T-cell (primary cell): Measurements from ENCODE around the gene L3MBTL4. TPM values are rescaled to one million over a fixed set of nuclear protein-coding genes. Genes with fewer than 3 reads are reported as not detected.
"Not testable (repeated sequence)": the region's sequence is repeated elsewhere in the genome, so short reads cannot be mapped to it uniquely, and the experiment has no call there.

Experiments used
- ATAC-seq, 4 experiments: fragments of 200-7000 bp in 3 of 4; fragments of 150-1000 bp in 1 of 4; cut with Tn5 transposase; replicated peaks in 1 of 4; 1 replicate in 3 of 4; 2 replicates in 1 of 4; pipeline ENCODE4 v1.10.0; 2021; ENCODE audit warnings: moderate library complexity in 3 of 4, mild to moderate bottlenecking in 2 of 4, moderate number of reproducible peaks in 1 of 4
- CTCF ChIA-PET, 2 donors: fragments of 300-600 bp; sonication (Branson Sonifier 250); formaldehyde crosslinking; loops; one replicate each; lab custom pipeline; 2022; ENCODE audit warnings: antibody characterized with exemption in 2 of 2; lab: Charles Lee
- POLR2A ChIA-PET, 2 donors: fragments of 300-600 bp; sonication (Branson Sonifier 250); formaldehyde crosslinking; loops; one replicate each; lab custom pipeline; 2022; ENCODE audit warnings: antibody characterized with exemption in 2 of 2; lab: Charles Lee
- DNase-seq, 35 experiments: peaks; one replicate each; pipeline versions ENCODE4 v3.0.0 to v3.0.0-alpha.2; 2013 to 2023
- H3K27ac ChIP-seq: one replicate; pipeline ENCODE4 v1.5.1; 2013; ENCODE audit warnings: low read length
- H3K27me3 ChIP-seq, 2 experiments: replicated peaks in 1 of 2; 1 replicate in 1 of 2; 2 replicates in 1 of 2; pipeline versions ENCODE4 v1.6.1 to v1.7.0; 2013; ENCODE audit warnings: low read length in 1 of 2, mixed read lengths in 1 of 2; ENCODE audit not compliant: control insufficient read depth in 2 of 2, insufficient read depth in 2 of 2; ENCODE audit errors: extremely low read depth in 1 of 2
- H3K36me3 ChIP-seq, 2 donors: 1 replicate in 1 of 2; 2 replicates in 1 of 2; pipeline versions ENCODE4 v1.6.1 to v1.7.0; 2013; ENCODE audit warnings: low read length in 1 of 2; ENCODE audit not compliant: control insufficient read depth in 2 of 2, insufficient read depth in 1 of 2; ENCODE audit errors: extremely low read depth in 1 of 2
- H3K4me1 ChIP-seq, 2 experiments: 1 replicate in 1 of 2; 2 replicates in 1 of 2; pipeline versions ENCODE4 v1.6.1 to v1.7.0; 2013; ENCODE audit warnings: low read length in 2 of 2, mixed read lengths in 1 of 2; ENCODE audit not compliant: insufficient read depth in 2 of 2, control insufficient read depth in 1 of 2; ENCODE audit errors: extremely low read depth in 1 of 2
- H3K4me3 ChIP-seq, 2 donors: 1 replicate in 1 of 2; 2 replicates in 1 of 2; pipeline versions ENCODE4 v1.5.1 to v1.7.0; 2013; ENCODE audit warnings: mild to moderate bottlenecking in 2 of 2, low read length in 1 of 2, moderate library complexity in 1 of 2; ENCODE audit not compliant: control insufficient read depth in 1 of 2; ENCODE audit errors: extremely low read depth in 1 of 2
- H3K9me3 ChIP-seq: 2 replicates; pipeline ENCODE4 v1.7.0; 2013
- H3K27ac Mint-ChIP-seq, 2 donors: one replicate each; pipeline ENCODE4 v1.8.0; 2020 to 2021; ENCODE audit warnings: mild to moderate bottlenecking in 2 of 2, mixed read lengths in 2 of 2
- H3K27me3 Mint-ChIP-seq, 2 donors: one replicate each; pipeline ENCODE4 v1.8.0; 2021 to 2022; ENCODE audit warnings: mixed read lengths in 2 of 2
- H3K36me3 Mint-ChIP-seq: one replicate; pipeline ENCODE4 v1.8.0; 2021; ENCODE audit warnings: mixed read lengths
- H3K4me1 Mint-ChIP-seq, 3 donors: one replicate each; pipeline ENCODE4 v1.8.0; 2020 to 2022; ENCODE audit warnings: mixed read lengths in 3 of 3, mild to moderate bottlenecking in 1 of 3
- H3K4me3 Mint-ChIP-seq, 3 donors: one replicate each; pipeline ENCODE4 v1.8.0; 2020 to 2022; ENCODE audit warnings: mild to moderate bottlenecking in 3 of 3, mixed read lengths in 3 of 3, moderate library complexity in 3 of 3
- H3K9me3 Mint-ChIP-seq, 3 donors: one replicate each; pipeline ENCODE4 v1.8.0; 2020 to 2022; ENCODE audit warnings: mixed read lengths in 3 of 3
- WGBS: methylation state at CpG from one replicate; pipeline ENCODE4 v1.1.5; 2013; ENCODE audit warnings: missing lambda C conversion rate; ENCODE audit not compliant: insufficient coverage; 5-methylcytosine and 5-hydroxymethylcytosine counted together
- total RNA-seq, 35 experiments: library from RNA in 6 of 35; stranded (reverse) in 6 of 35; fragments of 120-200 nt in 1 of 35; gene quantifications; one replicate each; pipeline versions ENCODE4 v1.2.1 to v1.2.4 and lab custom pipeline; 2013 to 2026

The L3MBTL4 gene
- total RNA-seq, 5 donors from 2014 or later (not counting 1 experiment from before 2014, with no cell fraction given), result 0.58 to 1.6 (median 0.83) TPM

DNA sequence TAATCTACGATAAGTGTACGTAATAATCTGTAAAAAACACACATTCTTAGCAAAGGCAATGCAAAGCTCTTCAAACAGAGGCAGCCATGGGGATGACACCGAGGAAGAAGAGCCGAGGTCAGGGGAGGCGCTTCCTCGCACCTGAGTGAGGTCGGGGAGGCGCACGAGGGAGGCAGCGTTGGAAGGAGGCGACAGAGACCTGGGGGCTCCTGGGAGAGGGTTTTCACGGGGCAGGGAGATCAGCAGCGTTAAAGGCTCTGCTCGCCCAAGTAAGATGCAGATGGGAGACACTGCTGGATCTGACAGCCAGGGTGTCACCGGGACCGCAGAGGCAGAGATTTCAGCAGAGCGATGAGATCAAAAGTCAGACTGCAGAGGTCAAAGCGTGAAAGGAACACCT, 143.1 kb downstream of the L3MBTL4 start:
- no peaks in the 10 kb centered on the region for H3K36me3 ChIP-seq
- Mint-ChIP-seq H3K36me3 (no peaks in the 10 kb centered on the region), H3K27ac (no peak overlapping the region), H3K9me3 (peaks cover 3 to 10% (median 3%) of the 10 kb centered on the region in 3 donors), H3K4me3 (no peak overlapping the region), H3K4me1 (peaks cover 0 to 2% (median 0%) of the 10 kb centered on the region in 3 donors), H3K27me3 (peaks cover 0 to 8% of the 10 kb centered on the region in 2 donors)
- H3K4me3 ChIP-seq, result no peak overlapping the region
- 82% methylated on average over 18 of the region's 18 CpGs for WGBS
- no peaks in the 10 kb centered on the region for H3K9me3 ChIP-seq
- POLR2A ChIA-PET, result no interaction called here
- ATAC-seq (no peak), DNase-seq (no peak)
- no peak overlapping the region for H3K27ac ChIP-seq
- peaks cover 0 to 3% of the 10 kb centered on the region in 2 experiments for H3K27me3 ChIP-seq
- CTCF ChIA-PET, result no interaction called here
- H3K4me1 ChIP-seq, result no peaks in the 10 kb centered on the region

DNA sequence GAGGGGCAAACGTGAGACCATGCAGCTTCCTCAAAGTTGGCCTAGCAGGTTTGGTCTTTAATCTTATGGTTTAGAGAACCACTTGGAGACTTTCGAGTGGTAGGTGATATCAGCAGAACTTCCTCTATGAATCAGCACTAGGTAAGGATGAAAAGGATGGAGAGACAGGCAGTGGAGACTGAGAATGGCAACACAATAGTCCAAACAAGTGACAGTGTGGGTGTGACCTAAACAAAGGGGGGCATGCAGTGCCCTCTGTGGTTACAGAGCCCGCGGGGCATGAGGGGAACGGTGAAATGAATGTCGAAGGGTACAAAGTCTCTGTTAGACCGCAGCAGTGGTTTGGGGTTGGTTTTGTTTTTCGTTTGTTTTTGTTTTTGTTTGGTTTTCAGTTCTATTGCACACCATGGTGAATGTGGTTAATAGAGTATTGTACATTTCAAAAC, 143.9 kb downstream of the L3MBTL4 start:
- peaks cover 0 to 3% of the 10 kb centered on the region in 2 experiments for H3K27me3 ChIP-seq
- ChIA-PET CTCF (no interaction called here), POLR2A (no interaction called here)
- no peak overlapping the region for H3K4me3 ChIP-seq
- peaks cover 0 to 2% (median 0%) of the 10 kb centered on the region in 3 donors for H3K4me1 Mint-ChIP-seq
- H3K27ac ChIP-seq, result no peak overlapping the region
- DNase-seq (peak in 3 of 35 experiments; percentile 1 to 15 (median 4)), ATAC-seq (no peak)
- H3K27me3 Mint-ChIP-seq, result peaks cover 0 to 8% of the 10 kb centered on the region in 2 donors
- H3K9me3 Mint-ChIP-seq, result peaks cover 3 to 10% (median 3%) of the 10 kb centered on the region in 3 donors
- no peak overlapping the region for H3K27ac Mint-ChIP-seq
- WGBS, result 20% methylated on average over 7 of the region's 8 CpGs
- no peak overlapping the region for H3K4me3 Mint-ChIP-seq
- H3K36me3 ChIP-seq, result no peaks in the 10 kb centered on the region
- H3K4me1 ChIP-seq, result no peaks in the 10 kb centered on the region
- no peaks in the 10 kb centered on the region for H3K36me3 Mint-ChIP-seq
- H3K9me3 ChIP-seq, result no peaks in the 10 kb centered on the region

DNA sequence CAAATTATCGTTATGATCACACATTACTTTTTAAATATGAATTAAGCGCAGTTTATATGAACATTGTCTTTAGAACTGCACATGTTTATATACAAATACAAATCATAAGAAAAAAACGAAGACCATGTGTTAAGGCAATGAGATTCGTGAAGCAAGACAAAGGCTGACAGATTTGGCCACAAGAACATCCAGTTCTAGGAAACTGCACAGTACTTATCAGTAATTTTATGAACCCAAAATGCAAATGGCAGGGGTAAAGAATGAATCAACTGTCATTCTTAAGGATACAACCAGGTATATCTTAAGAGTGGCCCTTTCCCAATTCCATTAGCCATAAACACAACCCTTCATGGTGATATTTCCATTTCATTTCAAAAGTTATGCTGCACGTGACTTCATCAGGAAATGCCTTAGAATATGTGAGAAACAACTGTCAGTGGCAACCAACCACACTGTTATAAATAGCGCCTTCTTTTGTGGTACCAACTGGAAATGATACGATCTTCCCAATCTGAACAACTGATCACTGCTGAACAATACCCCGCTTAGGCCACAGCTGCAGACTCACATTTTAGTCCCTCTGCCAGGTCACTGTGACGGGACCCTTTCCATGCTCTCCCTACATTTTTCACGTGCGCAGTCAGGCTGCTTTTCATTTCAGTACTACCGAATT, 144.9 kb downstream of the L3MBTL4 start:
- 31% methylated on average over 8 of the region's 12 CpGs for WGBS
- peaks cover 0 to 3% of the 10 kb centered on the region in 2 experiments for H3K27me3 ChIP-seq
- DNase-seq (no peak), ATAC-seq (no peak)
- Mint-ChIP-seq H3K36me3 (no peaks in the 10 kb centered on the region), H3K9me3 (peaks cover 3 to 5% (median 3%) of the 10 kb centered on the region in 3 donors), H3K27ac (no peak overlapping the region), H3K27me3 (peaks cover 0 to 8% of the 10 kb centered on the region in 2 donors), H3K4me1 (peaks cover 0 to 2% (median 0%) of the 10 kb centered on the region in 3 donors), H3K4me3 (no peak overlapping the region)
- POLR2A ChIA-PET, result no interaction called here
- no peaks in the 10 kb centered on the region for H3K9me3 ChIP-seq
- H3K4me3 ChIP-seq, result no peak overlapping the region
- CTCF ChIA-PET, result no interaction called here
- H3K4me1 ChIP-seq, result no peaks in the 10 kb centered on the region
- no peak overlapping the region for H3K27ac ChIP-seq
- H3K36me3 ChIP-seq, result no peaks in the 10 kb centered on the region

DNA sequence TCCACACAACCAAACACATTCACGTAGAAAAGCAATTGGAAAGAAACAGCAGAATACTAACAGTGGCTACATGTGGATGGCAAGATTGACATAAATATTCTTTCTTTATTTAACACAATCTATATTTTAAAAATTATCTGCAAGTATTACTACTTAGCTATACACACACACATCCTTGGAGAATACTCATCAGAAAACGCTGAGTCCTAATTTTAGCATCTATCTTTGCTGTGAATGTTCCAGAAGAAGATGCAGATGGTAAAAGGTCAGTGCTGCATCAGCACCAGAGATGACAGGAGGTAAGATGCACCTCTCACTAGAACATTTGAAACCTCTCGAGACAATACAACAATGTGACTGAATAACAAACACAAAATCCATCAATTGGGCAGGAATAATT, 148.5 kb downstream of the L3MBTL4 start:
- Histone ChIP-seq H3K36me3 (no peaks in the 10 kb centered on the region), H3K4me3 (no peak overlapping the region), H3K9me3 (no peaks in the 10 kb centered on the region), H3K27ac (no peak overlapping the region), H3K27me3 (no peaks in the 10 kb centered on the region), H3K4me1 (no peaks in the 10 kb centered on the region)
- no peak for DNase-seq
- peaks cover 3 to 9% (median 3%) of the 10 kb centered on the region in 3 donors for H3K9me3 Mint-ChIP-seq
- no peak overlapping the region for H3K27ac Mint-ChIP-seq
- no peaks in the 10 kb centered on the region for H3K36me3 Mint-ChIP-seq
- peaks cover 0 to 2% (median 0%) of the 10 kb centered on the region in 3 donors for H3K4me1 Mint-ChIP-seq
- no CpG with 5 or more reads among the region's 3 CpGs for WGBS
- no peak overlapping the region for H3K4me3 Mint-ChIP-seq
- ChIA-PET POLR2A (no interaction called here), CTCF (no interaction called here)
- H3K27me3 Mint-ChIP-seq, result no peaks in the 10 kb centered on the region
- ATAC-seq, result no peak

DNA sequence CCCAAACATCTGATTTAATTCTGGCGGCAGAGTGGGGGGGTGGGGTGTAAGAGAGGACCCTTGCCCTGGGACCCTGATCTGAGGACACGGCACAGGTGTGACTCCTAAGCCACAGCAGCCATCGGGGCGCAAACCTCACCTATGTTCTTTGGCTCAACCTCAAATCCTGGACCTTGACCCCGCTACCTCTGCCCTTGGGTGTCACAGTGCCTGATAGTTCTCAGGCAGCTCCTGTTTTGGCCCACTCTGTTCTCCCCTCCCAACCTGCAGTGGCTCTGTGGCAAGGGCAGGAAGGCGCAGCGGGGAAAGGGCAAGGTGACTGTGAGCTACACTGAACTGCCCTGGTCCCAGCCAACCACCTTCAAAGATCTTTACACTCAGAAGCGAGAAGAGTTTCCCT, 152.8 kb downstream of the L3MBTL4 start:
- Histone ChIP-seq H3K4me3 (no peak overlapping the region), H3K27ac (no peak overlapping the region), H3K4me1 (no peaks in the 10 kb centered on the region), H3K27me3 (peaks cover 0 to 2% of the 10 kb centered on the region in 2 experiments), H3K9me3 (no peaks in the 10 kb centered on the region), H3K36me3 (no peaks in the 10 kb centered on the region)
- 91% methylated on average over 4 of the region's 8 CpGs for WGBS
- Mint-ChIP-seq H3K36me3 (no peaks in the 10 kb centered on the region), H3K9me3 (peaks cover 13 to 41% (median 25%) of the 10 kb centered on the region in 3 donors), H3K27ac (no peak overlapping the region), H3K4me3 (no peak overlapping the region), H3K4me1 (no peaks in the 10 kb centered on the region), H3K27me3 (no peaks in the 10 kb centered on the region)
- DNase-seq (no peak), ATAC-seq (no peak)
- ChIA-PET POLR2A (no interaction called here), CTCF (interaction anchor here in 1 of 2 donors (0.6 kb wide), 1 partner anchor 71 kb away, joined by 3 read pairs; no protein-coding TSS in a partner anchor)

DNA sequence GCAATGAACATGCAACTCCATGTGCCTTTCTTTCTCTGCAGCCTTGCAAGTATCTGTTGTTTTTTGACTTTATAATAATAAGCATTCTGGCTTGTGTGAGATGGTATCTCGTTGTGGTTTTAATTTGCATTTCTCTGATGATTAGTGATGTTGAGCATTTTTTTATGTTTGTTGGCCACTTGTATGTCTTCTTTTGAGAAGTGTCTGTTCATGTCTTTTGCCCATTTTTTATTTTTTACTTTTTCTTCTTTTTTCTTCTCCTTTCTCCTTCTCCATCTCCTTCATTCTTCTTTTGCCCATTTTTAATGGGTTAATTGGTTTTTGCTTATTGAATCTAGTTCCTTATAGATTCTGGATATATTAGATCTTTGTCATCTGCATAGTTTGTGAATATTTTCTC, 155.4 kb downstream of the L3MBTL4 start:
- H3K36me3 ChIP-seq, POLR2A ChIA-PET, CTCF ChIA-PET, H3K36me3 Mint-ChIP-seq, ATAC-seq, H3K4me3 ChIP-seq, H3K9me3 ChIP-seq, H3K4me1 Mint-ChIP-seq, H3K4me1 ChIP-seq, H3K27me3 ChIP-seq, DNase-seq, H3K27me3 Mint-ChIP-seq, H3K27ac Mint-ChIP-seq, H3K27ac ChIP-seq, H3K4me3 Mint-ChIP-seq: not testable (repeated sequence)
- peaks cover 13 to 41% (median 25%) of the 10 kb centered on the region in 3 donors for H3K9me3 Mint-ChIP-seq
- no CpG with 5 or more reads among the region's 1 CpG for WGBS
